NOMO-1 treated with dmso at 0.1 percent for 144 hours (cell line): ENCODE measurements around the gene CENPH.
"Not testable (repeated sequence)": the region's sequence is repeated elsewhere in the genome, so short reads cannot be mapped to it uniquely, and the experiment has no call there.

Experiments used
- DNase-seq: peaks from one replicate; lab custom pipeline; 2025; ENCODE audit not compliant: unreplicated experiment; lab: John Stamatoyannopoulos, UW

The CENPH gene

GRCh38 chr5:69245031-69245430 lies 55.6 kb downstream of the CENPH start:
- DNase-seq, result no peak

- no peak for DNase-seq
Measured at GRCh38 chr5:69248019-69248418, 58.6 kb downstream of the CENPH start.

- DNase-seq, result no peak
Measured at GRCh38 chr5:69250593-69250992, 61.2 kb downstream of the CENPH start.

- DNase-seq, result no peak
Measured at GRCh38 chr5:69252437-69252836, 63.1 kb downstream of the CENPH start.

GRCh38 chr5:69255940-69256339 lies 66.6 kb downstream of the CENPH start:
- DNase-seq, result not testable (repeated sequence)

GRCh38 chr5:69257577-69257976 lies 68.2 kb downstream of the CENPH start:
- no peak for DNase-seq
